GM21723 (cell line): Measurements from ENCODE around the gene SLC16A6.
"Not testable (repeated sequence)": the region's sequence is repeated elsewhere in the genome, so short reads cannot be mapped to it uniquely, and the experiment has no call there.

Source experiments
- ATAC-seq: cut with Tn5 transposase; IDR thresholded peaks from one replicate; pipeline ENCODE4 v1.9.1; 2021; ENCODE audit warnings: mild to moderate bottlenecking, moderate library complexity; ENCODE audit not compliant: unreplicated experiment

Gene SLC16A6

GRCh38 chr17:68290955-68291835, at the start of gene SLC16A6, which contains the start of gene ARSG:
Gene SLC16A6, minus strand, starts transcription at chr17:68291127. Its CDS starts 12,807 bp downstream, at chr17:68278320.
Gene ARSG, plus strand, starts transcription at chr17:68291495. Its CDS starts 15,999 bp downstream, at chr17:68307494.
- peak; percentile 52 for ATAC-seq

GRCh38 chr17:68334393-68334792, 43.5 kb upstream of the SLC16A6 start:
- no peak for ATAC-seq

- ATAC-seq = not testable (repeated sequence)
These were observed 41.0 kb upstream of the SLC16A6 start for GRCh38 chr17:68331932-68332331.

- ATAC-seq = no peak
These were observed 38.4 kb upstream of the SLC16A6 start for GRCh38 chr17:68329331-68329730.

- no peak for ATAC-seq
These were observed 37.7 kb upstream of the SLC16A6 start for GRCh38 chr17:68328676-68329075.

- no peak for ATAC-seq
These were observed 37.1 kb upstream of the SLC16A6 start for GRCh38 chr17:68327823-68328557.

GRCh38 chr17:68326681-68327080, 35.8 kb upstream of the SLC16A6 start:
- ATAC-seq = no peak

GRCh38 chr17:68325961-68326360, 35.0 kb upstream of the SLC16A6 start:
- ATAC-seq = no peak

GRCh38 chr17:68324654-68325336, 33.9 kb upstream of the SLC16A6 start:
- ATAC-seq = no peak

GRCh38 chr17:68324114-68324513, 33.2 kb upstream of the SLC16A6 start:
- no peak for ATAC-seq

GRCh38 chr17:68322630-68323029, 31.7 kb upstream of the SLC16A6 start:
- ATAC-seq = no peak

- ATAC-seq = no peak
These were observed 30.6 kb upstream of the SLC16A6 start for GRCh38 chr17:68321556-68321954.

- ATAC-seq = no peak
These were observed 30.1 kb upstream of the SLC16A6 start for GRCh38 chr17:68320943-68321555.

- no peak for ATAC-seq
These were observed 29.5 kb upstream of the SLC16A6 start for GRCh38 chr17:68320311-68320865.

GRCh38 chr17:68319410-68320162, 28.7 kb upstream of the SLC16A6 start:
- no peak for ATAC-seq

- ATAC-seq = no peak
These were observed 27.4 kb upstream of the SLC16A6 start for GRCh38 chr17:68318103-68318991.

- ATAC-seq = no peak
These were observed 26.5 kb upstream of the SLC16A6 start for GRCh38 chr17:68317458-68317857.

- no peak for ATAC-seq
These were observed 25.0 kb upstream of the SLC16A6 start for GRCh38 chr17:68315930-68316329.
